NCI-H2196 (cell line): ENCODE results near the gene B4GALT5.
"Not testable (repeated sequence)": the region's sequence is repeated elsewhere in the genome, so short reads cannot be mapped to it uniquely, and the experiment has no call there.

ENCODE experiments used
- DNase-seq: peaks from one replicate; lab custom pipeline; 2025; ENCODE audit not compliant: unreplicated experiment; lab: John Stamatoyannopoulos, UW

B4GALT5 gene

GRCh38 chr20:49739042-49739441, 25.4 kb upstream of the B4GALT5 start:
- no peak for DNase-seq

- no peak for DNase-seq
Observed at GRCh38 chr20:49737260-49737659, 23.6 kb upstream of the B4GALT5 start.

GRCh38 chr20:49729780-49730179, 16.1 kb upstream of the B4GALT5 start:
- DNase-seq: no peak

- DNase-seq: no peak
Observed at GRCh38 chr20:49727894-49728885, 14.5 kb upstream of the B4GALT5 start.

- DNase-seq: no peak
Observed at GRCh38 chr20:49727478-49727877, 13.8 kb upstream of the B4GALT5 start.

- DNase-seq: no peak
Observed at GRCh38 chr20:49725694-49726093, 12.0 kb upstream of the B4GALT5 start.

- DNase-seq: not testable (repeated sequence)
Observed at GRCh38 chr20:49725224-49725606, 11.5 kb upstream of the B4GALT5 start.

- no peak for DNase-seq
Observed at GRCh38 chr20:49724408-49725223, 10.9 kb upstream of the B4GALT5 start.

GRCh38 chr20:49723758-49724157, 10.1 kb upstream of the B4GALT5 start:
- not testable (repeated sequence) for DNase-seq

GRCh38 chr20:49721326-49721725, 7.6 kb upstream of the B4GALT5 start:
- DNase-seq: not testable (repeated sequence)

GRCh38 chr20:49715466-49715865, 1.8 kb upstream of the B4GALT5 start:
- DNase-seq: no peak

- DNase-seq: no peak
Observed at GRCh38 chr20:49712996-49713752, 504 bp downstream of the B4GALT5 start.

GRCh38 chr20:49712646-49712995, 1.1 kb downstream of the B4GALT5 start:
- DNase-seq: no peak

- no peak for DNase-seq
Observed at GRCh38 chr20:49712118-49712517, 1.6 kb downstream of the B4GALT5 start.

- DNase-seq: no peak
Observed at GRCh38 chr20:49711667-49711987, 2.1 kb downstream of the B4GALT5 start.

- DNase-seq: no peak
Observed at GRCh38 chr20:49710971-49711666, 2.6 kb downstream of the B4GALT5 start.

GRCh38 chr20:49707118-49707517, 6.6 kb downstream of the B4GALT5 start:
- no peak for DNase-seq

- no peak for DNase-seq
Observed at GRCh38 chr20:49706630-49707091, 7.0 kb downstream of the B4GALT5 start.

GRCh38 chr20:49705893-49706292, 7.8 kb downstream of the B4GALT5 start:
- not testable (repeated sequence) for DNase-seq

- no peak for DNase-seq
Observed at GRCh38 chr20:49705358-49705757, 8.3 kb downstream of the B4GALT5 start.

- no peak for DNase-seq
Observed at GRCh38 chr20:49704932-49705336, 8.7 kb downstream of the B4GALT5 start.
